Neural progenitor cell (in vitro differentiated cells): ENCODE results near the gene TUBB2B. TPM values are rescaled to one million over a fixed set of nuclear protein-coding genes. Genes with fewer than 3 reads are reported as not detected.

Source experiments
- DNase-seq: peaks from one replicate; pipeline ENCODE4 v3.0.0-alpha.2; 2016; ENCODE audit warnings: low spot score
- H2AFZ ChIP-seq: fragments of 200-600 bp; sonication (generic); replicated peaks from 2 replicates; pipeline ENCODE4 v1.6.1; 2016; ENCODE audit warnings: antibody characterized with exemption
- H3F3A ChIP-seq: fragments of 200-600 bp; sonication (generic); 2 replicates; pipeline ENCODE4 v1.6.1; 2016; ENCODE audit warnings: antibody characterized with exemption, low read depth
- H3K27ac ChIP-seq: fragments of 200-600 bp; sonication (generic); 2 replicates; pipeline ENCODE4 v1.5.1; 2016; ENCODE audit warnings: mild to moderate bottlenecking
- H3K27me3 ChIP-seq: fragments of 200-600 bp; sonication (generic); 2 replicates; pipeline ENCODE4 v1.6.1; 2016; ENCODE audit warnings: mild to moderate bottlenecking, moderate library complexity
- H3K36me3 ChIP-seq: fragments of 200-600 bp; sonication (generic); 2 replicates; pipeline ENCODE4 v1.5.1; 2016
- H3K4me1 ChIP-seq: fragments of 200-600 bp; sonication (generic); 2 replicates; pipeline ENCODE4 v1.6.1; 2016; ENCODE audit warnings: mixed run types
- H3K4me2 ChIP-seq: fragments of 200-600 bp; sonication (generic); 2 replicates; pipeline ENCODE4 v1.6.1; 2016
- H3K4me3 ChIP-seq: fragments of 200-600 bp; sonication (generic); 2 replicates; pipeline ENCODE4 v1.5.1; 2016
- H3K79me2 ChIP-seq: fragments of 200-600 bp; sonication (generic); 2 replicates; pipeline ENCODE4 v1.6.1; 2016; ENCODE audit warnings: low read depth
- H3K9ac ChIP-seq: fragments of 200-600 bp; sonication (generic); 2 replicates; pipeline ENCODE4 v1.6.1; 2016
- H3K9me3 ChIP-seq: fragments of 200-600 bp; sonication (generic); 2 replicates; pipeline ENCODE4 v1.5.1; 2016; ENCODE audit warnings: low read depth
- H4K20me1 ChIP-seq: fragments of 200-600 bp; sonication (generic); 2 replicates; pipeline ENCODE4 v1.6.1; 2016; ENCODE audit warnings: low read depth
- H3K27ac Mint-ChIP-seq: 3 replicates; pipeline ENCODE4 v1.8.0; 2021; ENCODE audit warnings: mixed read lengths
- H3K27me3 Mint-ChIP-seq: 2 replicates; pipeline ENCODE4 v1.8.0; 2022; ENCODE audit warnings: low read depth, mild to moderate bottlenecking, inconsistent platforms, moderate library complexity, mixed read lengths; ENCODE audit not compliant: insufficient read depth
- H3K36me3 Mint-ChIP-seq: 3 replicates; pipeline ENCODE4 v1.8.0; 2021; ENCODE audit warnings: mixed read lengths
- H3K4me1 Mint-ChIP-seq: 3 replicates; pipeline ENCODE4 v1.8.0; 2021; ENCODE audit warnings: mixed read lengths
- H3K4me3 Mint-ChIP-seq: 3 replicates; pipeline ENCODE4 v1.8.0; 2021; ENCODE audit warnings: mild to moderate bottlenecking, moderate library complexity, mixed read lengths
- H3K9me3 Mint-ChIP-seq: 3 replicates; pipeline ENCODE4 v1.8.0; 2020; ENCODE audit warnings: mixed read lengths
- EZH2 ChIP-seq: fragments of 200-600 bp; sonication (generic); IDR thresholded peaks from 2 replicates; pipeline ENCODE4 v1.6.1; 2017; ENCODE audit warnings: antibody characterized with exemption, mild to moderate bottlenecking, moderate library complexity
- EZH2phosphoT487 ChIP-seq: fragments of 200-600 bp; sonication (generic); IDR thresholded peaks from 2 replicates; pipeline ENCODE4 v1.6.1; 2017; ENCODE audit warnings: antibody characterized with exemption
- total RNA-seq: library from RNA; depleted of rRNA; stranded (reverse); fragments of >200 nt; gene quantifications from 2 replicates; pipeline ENCODE4 v1.2.3, GENCODE V29; 2015; ENCODE audit warnings: low replicate concordance
- TF ChIP-seq, protein P1 (sequence below): fragments of 200-600 bp; sonication (generic); IDR thresholded peaks from 2 replicates; pipeline ENCODE4 v1.5.1; 2017; ENCODE audit warnings: antibody characterized with exemption, mild to moderate bottlenecking

The TUBB2B gene
- total RNA-seq, 1 donor from 2014 or later = 362 TPM

DNA sequence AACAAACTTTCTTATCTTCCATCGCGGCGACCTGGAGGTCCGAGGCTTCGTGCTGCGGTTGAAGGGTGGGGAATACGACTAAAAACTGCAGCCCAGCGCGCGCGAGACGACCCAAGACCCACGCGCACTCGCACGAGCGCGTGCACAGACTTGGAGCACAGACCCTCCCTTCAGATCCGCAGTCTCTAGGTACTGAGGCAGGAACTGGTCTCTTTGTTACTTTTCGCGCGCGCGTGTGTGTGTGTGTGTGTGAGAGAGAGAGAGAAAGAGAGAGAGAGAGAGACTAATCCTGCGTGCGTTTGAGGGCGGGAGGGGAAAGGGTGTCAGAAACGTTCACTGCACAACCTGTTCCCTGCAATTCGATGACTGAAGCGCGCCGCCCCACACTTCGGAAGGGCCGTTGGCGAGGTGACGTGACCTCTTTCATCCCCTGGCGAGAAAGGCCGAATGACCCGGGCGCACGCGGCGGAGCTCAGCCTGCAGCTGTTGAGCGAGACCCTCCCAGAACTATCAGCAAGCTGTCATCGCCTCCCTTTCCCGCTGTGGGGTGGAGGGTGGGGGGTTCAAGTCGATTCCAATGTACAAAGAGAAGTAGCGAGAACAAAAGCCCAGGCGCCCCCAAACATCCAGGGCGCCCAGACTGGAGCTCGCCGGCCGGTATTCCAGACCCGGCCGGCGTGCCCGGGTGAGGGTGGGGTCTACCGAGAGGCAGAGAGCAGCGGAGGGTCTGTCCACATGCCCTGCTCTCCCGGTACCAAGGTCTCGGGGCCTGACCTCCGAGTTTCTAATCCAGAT, 1.5 kb upstream of the TUBB2B start:
- H3K4me3 ChIP-seq = peak overlapping the region; percentile 95
- H3K79me2 ChIP-seq = peaks cover 26% of the 10 kb centered on the region
- no peaks in the 10 kb centered on the region for H3K9me3 ChIP-seq
- no peak overlapping the region for H3K9ac ChIP-seq
- H3K36me3 ChIP-seq = peaks cover 5% of the 10 kb centered on the region
- Mint-ChIP-seq H3K36me3 (peaks cover 15% of the 10 kb centered on the region), H3K27ac (peak overlapping the region; percentile 99), H3K27me3 (peaks cover 6% of the 10 kb centered on the region), H3K4me1 (peaks cover 47% of the 10 kb centered on the region), H3K9me3 (peaks cover 4% of the 10 kb centered on the region), H3K4me3 (peak overlapping the region; percentile 98)
- peaks cover 30% of the 10 kb centered on the region for H3K4me1 ChIP-seq
- peaks cover 40% of the 10 kb centered on the region for H3K27me3 ChIP-seq
- no peak for TF ChIP-seq EZH2
- TF ChIP-seq EZH2phosphoT487 = no peak
- TF ChIP-seq, protein P1, sequence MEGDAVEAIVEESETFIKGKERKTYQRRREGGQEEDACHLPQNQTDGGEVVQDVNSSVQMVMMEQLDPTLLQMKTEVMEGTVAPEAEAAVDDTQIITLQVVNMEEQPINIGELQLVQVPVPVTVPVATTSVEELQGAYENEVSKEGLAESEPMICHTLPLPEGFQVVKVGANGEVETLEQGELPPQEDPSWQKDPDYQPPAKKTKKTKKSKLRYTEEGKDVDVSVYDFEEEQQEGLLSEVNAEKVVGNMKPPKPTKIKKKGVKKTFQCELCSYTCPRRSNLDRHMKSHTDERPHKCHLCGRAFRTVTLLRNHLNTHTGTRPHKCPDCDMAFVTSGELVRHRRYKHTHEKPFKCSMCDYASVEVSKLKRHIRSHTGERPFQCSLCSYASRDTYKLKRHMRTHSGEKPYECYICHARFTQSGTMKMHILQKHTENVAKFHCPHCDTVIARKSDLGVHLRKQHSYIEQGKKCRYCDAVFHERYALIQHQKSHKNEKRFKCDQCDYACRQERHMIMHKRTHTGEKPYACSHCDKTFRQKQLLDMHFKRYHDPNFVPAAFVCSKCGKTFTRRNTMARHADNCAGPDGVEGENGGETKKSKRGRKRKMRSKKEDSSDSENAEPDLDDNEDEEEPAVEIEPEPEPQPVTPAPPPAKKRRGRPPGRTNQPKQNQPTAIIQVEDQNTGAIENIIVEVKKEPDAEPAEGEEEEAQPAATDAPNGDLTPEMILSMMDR = no peak
- peaks cover 43% of the 10 kb centered on the region for H3F3A ChIP-seq
- peak overlapping the region; percentile 87 for H3K4me2 ChIP-seq
- H2AFZ ChIP-seq = peak overlapping the region; percentile 61
- peak; percentile 85 for DNase-seq
- H3K27ac ChIP-seq = no peak overlapping the region
- H4K20me1 ChIP-seq = peaks cover 30% of the 10 kb centered on the region

DNA sequence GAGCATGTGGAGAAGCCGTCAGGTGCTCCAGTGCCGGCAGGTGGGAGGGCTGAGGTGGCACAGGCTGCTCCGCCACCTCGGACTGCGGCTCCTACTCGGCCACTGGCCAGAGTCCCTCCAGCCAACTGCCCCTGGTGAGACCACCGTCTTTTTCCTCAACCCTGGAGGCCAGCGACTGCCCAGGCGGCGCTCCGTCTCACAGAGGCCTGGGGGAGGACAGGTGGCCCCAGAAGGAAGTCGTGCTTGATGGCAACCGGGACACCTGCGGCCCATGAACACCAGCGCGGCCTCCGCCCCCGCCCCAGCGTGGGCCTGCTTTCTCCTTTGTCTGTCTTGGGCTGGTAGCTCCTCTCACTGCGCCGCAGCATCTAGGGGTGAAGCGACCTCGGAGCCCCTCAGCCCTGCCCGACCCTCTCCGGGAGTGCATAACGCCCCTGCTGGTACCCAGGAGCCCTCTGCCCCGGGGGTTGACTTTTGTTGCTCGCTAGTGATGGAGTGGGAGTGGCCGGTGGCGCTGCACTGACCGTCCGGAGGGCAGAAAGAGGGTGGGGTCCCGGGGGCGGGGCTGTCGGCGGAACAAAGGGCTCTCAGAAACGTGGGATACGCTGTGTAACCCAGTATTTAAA, 706 bp upstream of the TUBB2B start:
- Histone ChIP-seq H3K9me3 (no peaks in the 10 kb centered on the region), H3K36me3 (peaks cover 8% of the 10 kb centered on the region), H3K4me1 (peaks cover 30% of the 10 kb centered on the region), H3K27ac (peak overlapping the region; percentile 60), H2AFZ (peak overlapping the region; percentile 68), H3K79me2 (peaks cover 30% of the 10 kb centered on the region), H3K4me3 (peak overlapping the region; percentile 95), H3K9ac (no peak overlapping the region), H4K20me1 (peaks cover 38% of the 10 kb centered on the region), H3K4me2 (peak overlapping the region; percentile 87), H3K27me3 (peaks cover 32% of the 10 kb centered on the region), H3F3A (peaks cover 51% of the 10 kb centered on the region)
- TF ChIP-seq, protein P1 = peak; percentile 25
- TF ChIP-seq EZH2 (no peak), EZH2phosphoT487 (no peak)
- Mint-ChIP-seq H3K9me3 (peaks cover 8% of the 10 kb centered on the region), H3K27me3 (peaks cover 6% of the 10 kb centered on the region), H3K36me3 (peaks cover 21% of the 10 kb centered on the region), H3K27ac (peak overlapping the region; percentile 96), H3K4me3 (peak overlapping the region; percentile 98), H3K4me1 (peaks cover 45% of the 10 kb centered on the region)
- DNase-seq = peak; percentile 88

DNA sequence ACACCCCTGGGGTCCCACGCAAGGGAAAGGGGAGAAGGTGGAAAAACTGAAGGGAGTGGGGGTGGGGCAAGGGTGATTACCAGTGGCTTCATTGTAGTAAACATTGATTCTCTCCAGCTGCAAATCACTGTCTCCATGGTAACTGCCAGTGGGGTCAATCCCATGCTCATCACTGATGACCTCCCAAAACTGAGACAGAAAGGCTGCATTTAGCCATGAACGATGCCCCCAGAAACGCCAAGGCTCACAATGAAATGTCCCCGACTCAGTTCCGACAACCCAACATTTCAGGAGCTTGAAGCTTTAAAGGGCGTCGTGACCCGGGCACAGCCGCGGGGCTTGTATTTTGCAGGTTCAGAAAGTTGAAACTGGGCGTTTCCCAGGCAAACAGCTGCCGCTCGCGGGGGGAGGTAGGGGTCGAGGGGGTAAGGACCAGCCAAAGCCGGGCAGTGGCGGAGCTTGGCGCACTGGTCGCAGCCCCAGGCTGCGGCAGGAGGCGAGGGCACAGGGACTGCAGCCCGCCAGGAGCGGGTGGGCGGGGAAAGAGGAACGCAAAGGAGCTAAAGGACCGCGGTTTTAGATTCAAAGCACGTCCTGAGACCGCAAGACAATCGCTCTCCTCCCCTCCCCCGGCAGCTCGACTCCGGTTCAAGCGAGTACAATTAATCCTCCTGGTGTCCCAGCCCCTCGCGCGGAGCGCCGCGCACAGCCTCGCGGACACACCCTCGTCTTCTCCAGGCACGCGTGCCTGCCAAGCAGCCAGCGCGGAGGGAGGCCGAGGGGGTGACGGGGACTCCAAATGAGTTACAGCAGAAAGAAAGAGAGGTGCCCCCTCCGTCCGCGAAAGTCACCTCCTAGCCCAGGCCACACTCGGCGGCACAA, 731 bp downstream of the TUBB2B start:
- H2AFZ ChIP-seq = no peak overlapping the region

More for the DNA sequence above, 731 bp downstream of the TUBB2B start:
- H3K27ac ChIP-seq = peak overlapping the region; percentile 74
- DNase-seq = peak; percentile 91
- peaks cover 23% of the 10 kb centered on the region for H3K27me3 ChIP-seq
- H3K36me3 ChIP-seq = peaks cover 8% of the 10 kb centered on the region
- peaks cover 41% of the 10 kb centered on the region for H3K4me1 Mint-ChIP-seq
- TF ChIP-seq EZH2 = no peak
- TF ChIP-seq, protein P1 = no peak
- TF ChIP-seq EZH2phosphoT487 = no peak
- peak overlapping the region; percentile 57 for H3K27ac Mint-ChIP-seq
- H3K9me3 ChIP-seq = no peaks in the 10 kb centered on the region
- H3F3A ChIP-seq = peaks cover 51% of the 10 kb centered on the region
- H3K4me3 ChIP-seq = peak overlapping the region; percentile 95
- H3K4me2 ChIP-seq = peak overlapping the region; percentile 87
- peak overlapping the region; percentile 89 for H3K9ac ChIP-seq
- peaks cover 27% of the 10 kb centered on the region for H3K36me3 Mint-ChIP-seq
- H4K20me1 ChIP-seq = peaks cover 42% of the 10 kb centered on the region
- H3K79me2 ChIP-seq = peaks cover 30% of the 10 kb centered on the region
- H3K9me3 Mint-ChIP-seq = peaks cover 14% of the 10 kb centered on the region
- H3K4me1 ChIP-seq = peaks cover 22% of the 10 kb centered on the region
- peaks cover 11% of the 10 kb centered on the region for H3K27me3 Mint-ChIP-seq
- peak overlapping the region; percentile 98 for H3K4me3 Mint-ChIP-seq
